Stimulated activated CD8-positive, alpha-beta memory T cell treated with anti-CD3 and anti-CD28 coated beads, Interleukin-4, amount 100 ng/mL, for 24 hours (primary cell): ENCODE data around the gene BLOC1S3.

Experiments
- DNase-seq: peaks from one replicate; pipeline ENCODE4 v3.0.0-alpha.2; 2020; ENCODE audit warnings: low read depth

The BLOC1S3 gene, protein sequence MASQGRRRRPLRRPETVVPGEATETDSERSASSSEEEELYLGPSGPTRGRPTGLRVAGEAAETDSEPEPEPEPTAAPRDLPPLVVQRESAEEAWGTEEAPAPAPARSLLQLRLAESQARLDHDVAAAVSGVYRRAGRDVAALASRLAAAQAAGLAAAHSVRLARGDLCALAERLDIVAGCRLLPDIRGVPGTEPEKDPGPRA

DNA sequence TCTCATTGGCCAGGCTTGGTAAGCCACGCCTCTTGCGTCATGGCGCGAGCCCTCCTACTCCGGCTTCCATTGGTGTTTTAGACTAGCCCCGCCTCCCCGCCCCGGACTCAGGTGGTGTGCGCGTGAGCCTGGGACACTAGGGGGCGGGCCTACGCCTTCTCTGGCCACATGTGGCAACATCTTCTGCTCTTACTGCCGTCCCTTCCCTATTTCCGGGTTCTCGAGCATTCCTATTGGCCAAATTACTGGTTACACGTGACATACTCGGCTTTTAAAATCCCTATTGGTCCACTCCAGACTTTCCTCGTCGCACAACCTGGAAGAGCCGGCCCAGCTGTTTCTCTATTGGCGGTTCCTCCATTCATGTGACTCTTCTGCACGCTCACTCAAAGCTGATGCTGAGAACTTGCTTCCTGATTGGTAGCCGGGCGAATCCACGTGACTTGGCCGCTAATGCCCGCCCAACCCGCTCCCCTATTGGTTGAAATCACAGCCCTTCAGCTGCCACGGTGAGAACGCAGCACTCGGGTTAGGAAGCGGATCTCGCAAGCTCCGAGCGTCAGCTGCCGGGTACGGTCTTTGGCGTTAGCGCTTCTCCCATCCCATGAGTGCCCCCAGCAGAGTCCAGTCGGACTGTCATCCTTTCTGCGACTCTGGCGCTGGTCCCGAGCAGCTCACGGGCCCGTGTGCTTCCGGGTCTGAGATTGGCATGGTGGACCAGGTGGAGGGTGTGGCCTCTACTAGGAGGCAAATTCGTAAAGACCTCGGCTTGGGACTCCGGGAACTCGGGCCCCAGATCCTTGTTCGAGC is at the start of gene BLOC1S3:
Gene BLOC1S3, plus strand, starts transcription at position 523 of the 810 bp plus-strand sequence. CDS start 513 bp downstream, outside the sequence.
- peak; percentile 99 for DNase-seq

DNA sequence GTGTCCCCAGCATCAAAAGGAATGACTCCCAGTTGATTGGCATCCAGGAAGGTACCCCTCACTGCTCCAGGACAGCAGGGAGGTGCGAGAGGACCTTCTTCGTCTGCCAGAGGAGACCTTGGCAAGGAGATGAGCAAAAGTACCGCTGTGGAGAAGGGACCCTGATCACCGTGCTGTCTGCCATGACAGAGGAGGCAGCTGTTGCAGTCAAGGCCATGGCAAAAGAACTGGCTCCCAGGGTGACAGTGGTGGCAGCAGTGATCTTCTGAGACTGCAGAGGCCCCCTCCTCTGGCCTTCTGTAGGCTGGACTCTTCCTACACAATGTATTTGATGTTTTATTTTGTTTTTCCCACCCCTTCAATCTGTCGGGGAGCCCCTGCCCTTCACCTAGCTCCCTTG is 49.8 kb upstream of the BLOC1S3 start:
- no peak for DNase-seq

DNA sequence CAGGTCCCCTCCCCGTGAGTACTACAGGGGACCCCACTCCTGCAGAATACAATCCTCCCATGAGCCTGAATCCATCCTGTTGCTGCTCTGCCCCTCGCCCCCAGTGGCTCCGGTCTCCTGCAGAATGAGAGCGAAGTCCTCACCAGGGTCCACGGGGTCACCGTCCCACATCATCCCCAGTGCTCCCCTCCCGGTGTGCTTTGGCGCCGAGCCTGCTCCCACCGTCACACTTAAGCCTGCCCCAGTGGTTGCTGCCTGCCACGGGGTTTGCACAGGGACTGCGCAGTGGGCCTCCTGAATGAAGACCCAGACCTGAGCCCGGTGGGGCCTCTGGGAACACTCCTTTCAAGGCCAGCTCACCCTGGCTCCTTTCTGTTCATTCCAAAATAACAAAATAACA is 48.3 kb upstream of the BLOC1S3 start:
- DNase-seq, result no peak

DNA sequence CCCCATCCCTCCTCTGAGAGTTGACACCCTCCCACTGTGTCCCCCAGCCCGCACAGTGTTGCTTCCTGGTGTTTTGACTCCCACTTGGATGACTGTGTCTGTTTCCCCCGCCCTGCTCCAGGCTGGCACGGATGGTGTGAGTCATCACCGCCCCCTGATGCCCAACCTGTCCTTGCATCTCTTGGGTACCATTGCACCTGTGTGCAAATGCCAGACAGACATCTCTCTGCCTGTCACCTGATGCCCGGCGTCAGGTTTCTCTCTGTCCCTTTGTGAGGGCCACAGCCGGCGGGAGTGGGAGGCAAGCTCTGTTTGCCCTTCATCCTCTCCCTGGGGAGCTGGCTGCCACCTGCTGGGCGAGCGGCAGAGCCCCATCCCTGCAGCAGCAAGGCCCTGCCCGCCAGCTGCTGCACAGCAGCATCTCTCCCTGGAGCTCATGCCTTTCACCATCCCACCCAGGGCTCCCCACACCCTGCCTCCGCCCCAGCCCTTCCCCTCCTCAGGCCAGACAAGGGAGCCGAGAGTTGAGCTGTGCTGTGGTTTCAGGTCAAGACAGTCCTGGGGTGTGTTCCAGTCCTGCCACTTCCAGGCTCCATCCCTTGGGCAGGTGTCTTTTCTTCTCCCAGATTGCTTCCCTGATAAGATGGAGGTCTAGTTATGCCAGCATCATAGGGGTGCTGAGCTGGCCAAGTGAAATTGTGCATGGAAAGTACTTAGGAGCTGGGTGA is 47.5 kb upstream of the BLOC1S3 start:
- no peak for DNase-seq

DNA sequence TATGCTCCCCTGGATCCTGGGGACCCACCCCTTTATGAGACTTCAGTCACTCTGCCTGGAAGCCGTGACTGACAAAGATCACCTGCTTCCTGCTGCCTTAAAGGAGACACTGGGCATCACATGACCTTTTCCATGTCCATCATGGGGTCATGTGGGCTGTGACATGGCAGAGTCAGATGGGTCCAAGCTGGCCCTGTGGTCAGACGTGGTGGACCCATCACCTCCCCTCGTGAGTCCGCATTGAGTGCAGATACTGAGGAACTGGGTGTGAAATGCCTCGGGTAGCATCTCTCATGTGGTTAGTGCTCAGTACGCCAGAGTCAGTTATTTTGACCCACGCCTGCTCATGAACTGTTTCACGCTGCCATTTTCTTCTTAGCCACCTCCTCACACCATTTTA is 44.9 kb upstream of the BLOC1S3 start:
- DNase-seq, result no peak

DNA sequence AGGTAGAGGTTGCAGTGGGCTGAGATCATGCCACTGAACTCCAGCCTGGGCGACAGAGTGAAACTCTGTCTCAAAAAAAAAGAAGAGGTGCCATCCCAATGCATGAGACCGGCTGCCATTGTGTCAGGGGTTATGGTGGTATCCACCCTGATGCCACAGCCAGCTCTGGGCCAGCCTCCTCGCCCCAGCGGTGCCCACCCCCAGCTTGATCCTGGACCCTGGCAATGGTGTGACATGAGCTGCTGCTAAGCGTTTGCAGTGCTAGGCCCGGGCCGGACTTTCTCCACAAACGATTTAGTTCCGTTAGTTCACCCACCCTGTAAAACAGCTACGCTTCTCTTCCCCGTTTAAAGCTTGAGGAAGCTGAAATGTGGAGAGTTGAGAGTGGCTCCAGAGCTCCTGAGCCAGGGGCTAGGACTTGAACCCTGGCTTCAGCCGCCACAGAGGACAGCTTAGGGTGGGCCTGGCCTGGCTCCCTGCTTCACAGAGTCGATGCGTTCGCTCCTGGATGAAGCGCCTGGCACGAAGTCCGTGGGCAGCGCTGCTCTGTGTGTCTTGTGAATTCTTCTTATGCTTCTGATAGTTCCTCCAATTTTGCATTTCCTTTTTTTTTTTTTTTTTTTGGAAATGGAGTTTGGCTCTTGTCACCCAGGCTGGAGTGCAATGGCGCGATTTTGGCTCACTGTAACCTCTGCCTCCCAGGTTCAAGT is 43.3 kb upstream of the BLOC1S3 start:
- DNase-seq, result no peak

DNA sequence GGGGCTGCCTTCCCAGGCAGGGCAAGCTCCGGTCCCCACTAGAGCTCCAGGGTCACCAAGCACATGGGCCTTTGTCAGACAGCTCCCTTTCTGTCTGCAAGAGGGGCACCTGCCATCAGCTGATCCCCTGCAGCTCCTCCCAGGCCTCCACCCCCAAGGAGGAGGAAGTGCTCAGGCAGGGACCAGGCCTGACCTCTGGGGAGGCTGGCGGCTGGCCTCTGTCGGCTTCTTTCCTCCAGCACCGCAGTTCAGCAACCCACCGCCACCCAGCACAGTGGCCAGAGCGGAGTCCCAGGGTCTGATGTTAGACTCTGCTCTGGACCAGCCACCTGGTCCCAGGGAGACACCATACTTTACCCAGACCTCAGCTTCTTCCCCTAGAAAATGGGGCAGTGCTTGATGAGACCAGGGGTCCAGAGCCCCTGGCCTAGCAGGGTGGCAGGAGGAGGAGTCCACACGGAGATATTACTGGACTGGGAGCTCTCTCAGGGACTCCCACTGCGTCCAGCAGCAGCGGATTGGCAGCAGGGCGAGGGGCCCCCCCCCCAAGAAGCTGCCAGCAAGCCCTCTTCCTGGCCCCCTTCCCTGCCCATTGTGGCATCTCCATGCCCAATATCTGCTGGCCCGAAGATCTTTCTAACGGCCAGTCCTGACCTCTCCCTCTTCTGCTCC is 41.9 kb upstream of the BLOC1S3 start:
- DNase-seq, result no peak

DNA sequence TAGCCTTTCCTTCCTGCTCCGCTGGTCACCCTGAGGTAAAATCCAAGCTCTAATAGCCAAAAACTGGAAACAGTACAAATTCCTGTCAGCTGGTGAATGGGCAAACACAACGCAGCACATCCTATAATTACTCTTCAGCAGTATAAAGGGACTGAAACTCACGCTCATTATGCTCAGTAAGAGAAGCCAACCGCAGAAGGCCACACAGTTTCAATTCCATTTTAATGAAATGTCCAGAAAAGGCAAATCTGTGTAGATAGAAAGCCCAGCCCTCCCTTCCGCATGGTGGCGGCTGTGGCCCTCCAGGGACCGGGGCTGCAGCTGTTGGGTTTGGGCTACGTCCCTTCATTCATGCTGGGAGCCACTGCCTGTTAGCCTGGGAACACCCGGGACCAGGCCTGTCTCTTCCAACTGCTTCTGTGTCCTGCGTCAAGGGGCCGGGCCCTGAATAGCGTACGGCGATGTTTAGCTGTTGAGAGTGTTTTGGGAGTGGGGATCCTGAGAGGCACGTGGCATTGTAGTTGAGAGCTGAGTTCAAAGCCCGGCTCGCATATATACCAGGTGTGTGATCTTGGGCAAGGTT is 41.3 kb upstream of the BLOC1S3 start:
- DNase-seq, result no peak

DNA sequence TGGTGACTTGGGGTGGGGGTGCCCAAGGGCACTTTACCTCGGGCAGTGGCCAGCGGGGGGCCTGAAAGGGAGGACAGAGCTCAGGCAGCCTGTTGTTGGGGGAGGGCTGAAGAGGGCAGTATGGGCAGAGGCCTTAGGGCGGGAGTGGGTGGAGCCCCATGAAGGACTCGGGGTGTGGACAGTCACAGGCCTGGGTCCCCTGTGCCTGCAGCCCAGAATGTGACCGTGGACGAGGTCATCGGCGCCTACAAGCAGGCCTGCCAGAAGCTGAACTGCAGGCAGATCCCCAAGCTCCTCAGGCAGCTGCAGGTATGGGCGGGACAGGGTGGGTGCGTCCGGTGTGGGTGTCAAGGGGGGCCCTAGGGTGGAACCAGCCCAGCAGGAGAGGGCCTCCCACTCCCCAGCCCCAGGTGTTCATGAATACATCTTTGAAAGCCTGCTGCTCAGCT is 40.3 kb upstream of the BLOC1S3 start:
- DNase-seq, result no peak

DNA sequence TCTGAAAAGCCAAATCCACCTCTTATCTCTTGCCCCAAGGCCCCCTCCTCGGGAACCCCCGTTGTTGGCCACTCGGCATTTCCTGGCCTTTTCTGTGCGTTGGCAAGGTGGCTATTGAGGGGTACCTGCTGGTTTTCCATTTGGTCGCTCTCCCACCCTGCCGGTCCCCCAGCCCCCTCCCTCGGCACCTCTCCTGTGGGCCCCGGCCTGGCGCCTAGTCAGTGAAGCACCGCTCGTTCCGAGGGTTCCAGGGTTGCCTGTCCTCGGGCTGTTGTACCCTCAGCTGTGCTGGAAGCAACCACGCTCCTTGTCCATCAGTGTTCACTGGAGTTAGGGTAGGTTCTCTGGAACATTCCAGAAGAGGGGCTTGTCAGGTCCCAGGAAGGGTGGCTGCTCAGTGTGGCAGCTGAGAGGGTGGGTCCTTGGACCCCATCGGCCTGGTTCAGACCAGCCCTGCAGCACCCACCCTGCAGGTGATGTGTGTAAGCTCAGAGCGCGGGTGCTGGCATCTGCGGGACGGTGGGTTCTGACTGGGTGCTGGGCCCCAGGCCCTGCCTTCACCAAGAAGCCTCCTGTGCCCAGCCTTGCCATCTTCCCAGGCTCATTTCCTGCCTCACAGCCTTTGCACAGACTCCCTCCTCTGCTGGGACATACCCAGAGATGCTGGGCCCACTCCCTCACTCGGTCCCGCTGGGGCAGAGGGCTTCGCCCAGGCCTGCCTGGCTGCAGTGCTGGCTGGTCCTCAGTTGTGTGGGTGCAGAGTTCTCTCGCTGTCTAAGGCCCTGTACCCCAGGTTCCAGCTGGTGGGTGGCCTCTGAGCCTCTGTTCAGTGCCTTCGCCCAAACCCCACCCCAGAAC is 39.1 kb upstream of the BLOC1S3 start:
- DNase-seq, result no peak

DNA sequence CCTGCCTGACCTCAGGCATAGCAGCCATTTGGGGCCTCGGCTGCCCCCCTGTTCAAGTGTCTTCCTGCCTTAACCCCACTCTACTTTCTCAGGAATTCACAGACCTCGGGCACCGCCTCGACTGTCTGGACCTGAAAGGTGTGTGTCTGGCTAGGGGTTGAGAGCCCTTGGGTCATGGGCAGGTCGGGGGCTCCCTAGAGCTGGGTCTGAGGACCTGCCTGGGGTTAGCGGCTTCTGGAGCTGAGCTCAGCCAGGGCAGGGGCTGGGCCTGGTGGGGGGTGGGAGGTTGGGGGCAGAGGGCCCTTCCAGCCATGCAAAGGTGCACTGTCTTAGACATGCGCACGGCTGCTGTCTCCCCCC is 38.5 kb upstream of the BLOC1S3 start:
- no peak for DNase-seq

DNA sequence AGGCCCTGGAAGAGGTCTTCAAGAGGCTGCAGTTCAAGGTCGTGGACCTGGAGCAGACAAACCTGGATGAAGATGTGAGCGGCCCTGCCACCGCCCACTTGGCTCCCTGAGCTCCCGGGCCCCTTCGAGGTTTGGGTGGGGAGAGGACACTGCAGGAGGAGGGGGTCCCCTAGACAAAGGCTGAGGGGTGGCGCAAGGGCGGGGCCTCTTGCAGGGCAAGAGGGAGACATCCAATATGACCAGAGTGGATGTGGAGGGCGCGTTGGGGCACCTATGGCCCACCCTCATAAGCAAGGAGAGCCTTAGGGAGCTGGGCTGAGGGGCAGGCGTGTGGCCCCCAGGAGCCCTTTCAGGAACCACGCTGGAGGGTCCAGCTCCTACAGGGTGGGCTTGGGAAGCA is 38.1 kb upstream of the BLOC1S3 start:
- no peak for DNase-seq

DNA sequence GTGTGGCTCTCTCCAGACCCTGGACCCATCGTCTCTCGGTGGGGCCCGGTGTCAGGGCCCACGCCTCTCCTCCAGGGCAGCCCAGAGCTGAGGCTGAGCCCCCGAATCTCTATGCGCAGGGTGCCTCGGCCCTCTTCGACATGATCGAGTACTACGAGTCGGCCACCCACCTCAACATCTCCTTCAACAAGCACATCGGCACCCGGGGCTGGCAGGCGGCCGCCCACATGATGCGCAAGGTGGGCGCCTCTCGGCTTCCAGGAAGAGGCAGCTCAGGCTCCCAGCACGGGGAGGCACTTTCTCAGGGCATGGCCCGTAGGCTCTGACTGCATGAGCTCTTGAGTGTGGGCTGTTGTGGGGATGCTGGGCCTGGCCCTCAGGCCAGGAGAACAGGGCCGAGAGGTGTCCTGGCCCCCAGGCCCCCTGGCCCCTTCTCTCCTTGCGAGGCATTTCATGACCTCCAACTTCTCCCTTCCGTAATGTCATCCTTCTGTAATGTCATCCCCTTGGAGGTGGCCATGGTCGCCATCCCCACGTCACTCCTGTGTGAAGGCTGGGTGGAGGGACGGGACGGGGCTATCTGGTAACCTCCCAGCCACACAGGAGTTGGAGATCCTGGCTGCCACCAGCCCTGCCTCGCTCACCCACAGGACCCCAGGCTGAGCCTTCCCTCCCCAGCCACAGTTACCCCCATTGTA is 37.2 kb upstream of the BLOC1S3 start:
- no peak for DNase-seq

DNA sequence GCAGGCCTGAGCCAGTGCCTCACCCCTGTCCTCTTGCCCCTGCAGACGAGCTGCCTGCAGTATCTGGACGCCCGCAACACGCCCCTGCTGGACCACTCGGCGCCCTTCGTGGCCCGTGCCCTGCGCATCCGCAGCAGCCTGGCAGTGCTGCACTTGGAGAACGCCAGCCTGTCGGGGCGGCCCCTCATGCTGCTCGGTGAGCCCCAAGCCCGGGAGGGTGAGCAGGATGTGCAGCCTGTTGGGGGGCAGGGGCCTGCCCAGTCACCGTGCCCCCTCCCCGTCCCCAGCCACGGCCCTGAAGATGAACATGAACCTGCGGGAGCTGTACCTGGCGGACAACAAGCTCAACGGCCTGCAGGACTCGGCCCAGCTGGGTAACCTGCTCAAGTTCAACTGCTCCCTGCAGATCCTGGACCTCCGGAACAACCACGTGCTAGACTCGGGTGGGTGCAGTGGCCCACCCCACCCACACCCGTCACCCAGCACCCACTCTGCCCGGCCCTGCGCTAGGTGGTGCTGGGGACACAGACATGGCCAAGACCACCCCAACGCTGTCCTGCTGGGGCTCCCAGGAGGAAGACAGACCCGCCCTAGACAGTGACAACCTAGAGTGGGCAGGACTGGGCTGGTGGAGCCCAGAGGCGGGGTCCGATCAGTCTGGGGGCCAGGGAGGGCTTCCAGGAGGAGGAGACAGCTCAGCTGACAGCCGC is 36.4 kb upstream of the BLOC1S3 start:
- no peak for DNase-seq

DNA sequence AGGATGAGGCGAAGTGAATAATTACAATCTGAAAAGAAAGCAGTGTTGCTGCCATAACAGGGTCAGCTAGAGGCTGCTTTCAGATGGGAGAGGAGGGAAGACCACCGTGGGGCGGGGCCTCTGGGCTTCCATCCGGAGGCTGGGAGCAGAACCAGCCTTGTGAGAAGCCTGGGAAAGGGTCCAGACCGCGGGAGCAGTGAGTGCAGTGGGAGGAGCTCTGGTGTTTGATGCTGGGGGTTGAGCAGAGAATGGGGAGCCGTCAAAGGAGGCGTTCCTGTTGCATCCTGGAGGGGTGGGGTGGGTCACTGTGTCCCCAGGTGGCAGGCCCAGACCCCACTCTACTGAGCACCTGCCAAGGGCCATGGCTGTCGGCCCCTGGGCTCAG is 35.9 kb upstream of the BLOC1S3 start:
- DNase-seq, result no peak

DNA sequence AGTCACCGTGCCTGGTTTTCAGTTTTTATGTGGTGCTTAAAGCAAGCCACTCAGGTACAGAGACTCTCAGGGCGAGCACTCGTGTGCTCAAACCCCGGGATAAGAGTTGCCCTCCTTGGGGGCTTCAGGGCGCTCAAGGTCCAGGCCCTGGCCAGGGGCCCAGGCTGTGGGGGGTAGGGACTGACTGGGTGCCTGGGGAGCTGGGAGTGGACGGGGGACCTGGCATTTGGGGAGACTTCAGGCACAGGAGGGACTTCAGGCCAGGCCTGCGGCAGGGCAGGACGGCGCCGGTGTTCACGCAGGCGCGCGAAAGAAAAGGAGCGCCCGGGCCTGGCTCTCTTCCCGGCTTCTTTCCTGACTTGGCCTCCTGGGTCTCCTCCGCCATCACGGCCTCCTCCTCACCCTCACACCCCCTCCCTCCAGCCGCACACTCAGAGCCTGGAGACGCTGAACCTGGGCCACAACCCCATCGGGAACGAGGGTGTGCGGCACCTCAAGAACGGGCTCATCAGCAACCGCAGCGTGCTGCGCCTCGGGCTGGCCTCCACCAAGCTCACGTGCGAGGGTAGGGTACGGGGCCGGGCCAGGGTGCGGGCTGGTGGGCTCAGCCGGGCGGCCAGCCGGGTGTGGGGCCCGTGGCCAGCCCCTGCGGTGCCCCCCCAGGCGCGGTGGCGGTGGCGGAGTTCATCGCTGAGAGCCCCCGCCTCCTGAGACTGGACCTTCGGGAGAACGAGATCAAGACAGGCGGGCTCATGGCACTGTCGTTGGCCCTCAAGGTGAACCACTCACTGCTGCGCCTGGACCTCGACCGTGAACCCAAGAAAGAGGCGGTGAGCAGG is 33.9 kb upstream of the BLOC1S3 start:
- DNase-seq, result no peak

DNA sequence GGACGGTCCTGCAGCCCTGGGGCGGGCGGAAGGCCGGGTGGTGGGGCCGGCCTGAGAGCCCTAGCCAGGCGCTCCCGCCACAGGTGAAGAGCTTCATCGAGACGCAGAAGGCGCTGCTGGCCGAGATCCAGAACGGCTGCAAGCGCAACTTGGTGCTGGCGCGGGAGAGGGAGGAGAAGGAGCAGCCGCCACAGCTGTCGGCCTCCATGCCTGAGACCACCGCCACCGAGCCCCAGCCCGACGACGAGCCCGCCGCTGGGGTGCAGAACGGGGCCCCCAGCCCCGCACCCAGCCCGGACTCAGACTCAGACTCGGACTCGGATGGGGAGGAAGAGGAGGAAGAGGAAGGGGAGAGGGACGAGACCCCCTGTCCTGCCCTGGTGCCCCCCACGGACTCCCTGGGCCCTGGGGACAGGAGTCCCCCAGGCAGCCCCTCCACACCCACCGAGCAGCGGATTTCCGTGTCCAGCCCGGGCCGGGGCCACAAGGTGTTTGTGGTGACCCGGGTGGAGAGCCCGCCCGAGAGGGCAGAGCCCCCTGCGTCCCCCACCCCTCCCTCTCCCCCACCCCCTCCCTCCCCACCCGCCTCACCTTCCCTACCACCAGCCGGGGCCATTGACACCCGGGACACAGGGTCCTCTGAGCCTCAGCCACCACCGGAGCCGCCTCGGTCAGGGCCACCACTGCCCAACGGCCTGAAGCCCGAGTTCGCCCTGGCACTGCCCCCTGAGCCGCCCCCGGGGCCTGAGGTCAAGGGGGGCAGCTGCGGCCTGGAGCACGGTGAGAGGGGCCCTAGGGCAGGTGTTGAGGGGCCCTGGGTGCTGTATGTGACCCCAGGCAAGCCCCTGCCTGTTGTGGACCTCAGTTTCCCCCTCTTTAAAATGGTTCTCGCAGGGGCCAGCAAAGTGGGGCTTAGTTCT is 33.1 kb upstream of the BLOC1S3 start:
- no peak for DNase-seq
